Parathyroid adenoma (tissue), 2 donors: ENCODE results near the gene SLC25A26.

Source experiments
- H2AFZ ChIP-seq: fragments of 300-600 bp; sonication (generic); one replicate; pipeline ENCODE4 v1.7.0; 2017; ENCODE audit warnings: antibody characterized with exemption, mild to moderate bottlenecking
- H3K27ac ChIP-seq: fragments of 300-600 bp; sonication (generic); one replicate; pipeline ENCODE4 v1.7.0; 2017
- H3K27me3 ChIP-seq: fragments of 300-600 bp; sonication (generic); one replicate; pipeline ENCODE4 v1.7.0; 2017; ENCODE audit warnings: low read length; ENCODE audit not compliant: control insufficient read depth, insufficient read depth
- H3K36me3 ChIP-seq: fragments of 300-600 bp; sonication (generic); one replicate; pipeline ENCODE4 v1.7.0; 2017; ENCODE audit warnings: low read length; ENCODE audit not compliant: control insufficient read depth, insufficient read depth
- H3K4me1 ChIP-seq: fragments of 300-600 bp; sonication (generic); one replicate; pipeline ENCODE4 v1.7.0; 2017; ENCODE audit warnings: control low read depth
- H3K4me2 ChIP-seq: fragments of 300-600 bp; sonication (generic); one replicate; pipeline ENCODE4 v1.7.0; 2017; ENCODE audit warnings: low read length
- H3K4me3 ChIP-seq: fragments of 300-600 bp; sonication (generic); one replicate; pipeline ENCODE4 v1.7.0; 2017; ENCODE audit warnings: low read depth, low read length
- H3K79me2 ChIP-seq: fragments of 300-600 bp; sonication (generic); one replicate; pipeline ENCODE4 v1.7.0; 2017; ENCODE audit warnings: control low read depth
- H3K9ac ChIP-seq: fragments of 300-600 bp; sonication (generic); one replicate; pipeline ENCODE4 v1.7.0; 2017; ENCODE audit warnings: mild to moderate bottlenecking
- H3K9me3 ChIP-seq: fragments of 300-600 bp; sonication (generic); one replicate; pipeline ENCODE4 v1.7.0; 2017; ENCODE audit warnings: low read length; ENCODE audit not compliant: control insufficient read depth
- TF ChIP-seq, protein P1 (sequence below): fragments of 300-600 bp; sonication (generic); IDR thresholded peaks from one replicate; pipeline ENCODE4 v1.7.0; 2017; ENCODE audit warnings: antibody characterized with exemption, mild to moderate bottlenecking
- donor health status: primary hyperparathyroidism.

Gene SLC25A26

DNA sequence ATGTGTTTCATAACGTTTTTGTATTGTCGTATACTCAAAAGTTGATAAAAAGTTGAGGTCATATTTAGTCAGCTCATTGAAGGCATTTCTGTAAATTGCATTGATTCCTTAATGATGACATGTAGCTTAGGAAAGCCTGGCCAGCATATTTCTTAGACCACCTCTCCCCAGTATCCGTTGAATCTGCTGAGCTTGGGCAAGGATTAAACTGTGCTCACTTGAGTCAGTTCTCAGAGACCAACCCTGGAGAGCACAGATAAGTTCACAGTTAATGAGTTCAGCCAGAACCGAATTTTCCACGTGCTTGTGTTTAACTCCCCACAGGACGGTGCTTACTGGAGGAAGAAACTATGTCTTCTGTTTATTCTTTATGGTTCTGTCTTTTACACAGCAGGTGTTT lies 132.7 kb downstream of the SLC25A26 start:
- TF ChIP-seq, protein P1, sequence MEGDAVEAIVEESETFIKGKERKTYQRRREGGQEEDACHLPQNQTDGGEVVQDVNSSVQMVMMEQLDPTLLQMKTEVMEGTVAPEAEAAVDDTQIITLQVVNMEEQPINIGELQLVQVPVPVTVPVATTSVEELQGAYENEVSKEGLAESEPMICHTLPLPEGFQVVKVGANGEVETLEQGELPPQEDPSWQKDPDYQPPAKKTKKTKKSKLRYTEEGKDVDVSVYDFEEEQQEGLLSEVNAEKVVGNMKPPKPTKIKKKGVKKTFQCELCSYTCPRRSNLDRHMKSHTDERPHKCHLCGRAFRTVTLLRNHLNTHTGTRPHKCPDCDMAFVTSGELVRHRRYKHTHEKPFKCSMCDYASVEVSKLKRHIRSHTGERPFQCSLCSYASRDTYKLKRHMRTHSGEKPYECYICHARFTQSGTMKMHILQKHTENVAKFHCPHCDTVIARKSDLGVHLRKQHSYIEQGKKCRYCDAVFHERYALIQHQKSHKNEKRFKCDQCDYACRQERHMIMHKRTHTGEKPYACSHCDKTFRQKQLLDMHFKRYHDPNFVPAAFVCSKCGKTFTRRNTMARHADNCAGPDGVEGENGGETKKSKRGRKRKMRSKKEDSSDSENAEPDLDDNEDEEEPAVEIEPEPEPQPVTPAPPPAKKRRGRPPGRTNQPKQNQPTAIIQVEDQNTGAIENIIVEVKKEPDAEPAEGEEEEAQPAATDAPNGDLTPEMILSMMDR, result no peak

DNA sequence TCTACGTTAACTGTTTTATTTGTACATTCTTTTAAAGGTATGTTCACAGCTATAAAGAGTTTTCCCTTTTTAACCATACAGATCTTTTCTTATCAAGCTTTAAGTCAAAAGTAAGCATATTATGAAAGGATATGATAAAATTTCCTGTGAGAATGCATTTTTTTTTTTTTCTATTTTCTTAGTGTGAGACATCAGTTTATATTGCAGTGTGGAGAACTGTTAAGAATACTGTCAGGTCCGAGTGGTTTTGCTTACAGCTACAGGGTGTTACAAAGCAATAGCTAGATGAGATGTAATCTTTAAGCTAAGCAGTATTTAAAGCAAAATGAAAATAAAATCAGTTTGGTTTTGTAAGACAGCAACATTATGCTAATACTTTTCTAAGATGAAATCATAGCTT lies 133.2 kb downstream of the SLC25A26 start:
- Histone ChIP-seq H3K79me2 (no peaks in the 10 kb centered on the region), H3K4me3 (no peak overlapping the region), H3K27me3 (no peaks in the 10 kb centered on the region), H3K9ac (no peak overlapping the region), H3K4me1 (no peaks in the 10 kb centered on the region), H3K36me3 (no peaks in the 10 kb centered on the region), H3K4me2 (no peak overlapping the region), H3K27ac (no peak overlapping the region), H2AFZ (no peak overlapping the region), H3K9me3 (no peaks in the 10 kb centered on the region)
- TF ChIP-seq, protein P1, result no peak

More for the DNA sequence above, 132.7 kb downstream of the SLC25A26 start:
- Histone ChIP-seq H3K79me2 (no peaks in the 10 kb centered on the region), H3K36me3 (no peaks in the 10 kb centered on the region), H3K4me1 (no peaks in the 10 kb centered on the region), H3K4me2 (no peak overlapping the region), H3K9me3 (no peaks in the 10 kb centered on the region), H3K27me3 (no peaks in the 10 kb centered on the region), H3K27ac (no peak overlapping the region), H2AFZ (no peak overlapping the region), H3K4me3 (no peak overlapping the region), H3K9ac (no peak overlapping the region)

DNA sequence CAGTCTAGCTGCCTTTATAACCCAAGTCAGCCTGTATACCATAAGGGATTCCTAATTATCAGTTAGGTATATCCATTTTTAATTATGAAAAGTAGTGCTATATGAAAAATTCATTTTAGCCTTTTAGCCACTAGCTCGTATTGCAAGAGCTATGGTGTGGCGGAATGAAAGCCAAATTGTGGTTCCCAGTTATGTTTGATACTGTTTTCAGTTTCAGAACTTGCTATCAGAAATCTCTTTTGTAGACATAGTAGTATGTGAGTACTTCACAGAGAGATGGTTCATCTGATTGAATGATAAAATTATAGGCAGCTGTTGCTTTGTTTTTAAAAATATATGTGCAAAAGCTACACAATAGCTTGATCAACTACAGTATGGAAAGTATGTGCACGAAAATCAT lies 134.6 kb downstream of the SLC25A26 start:
- no peaks in the 10 kb centered on the region for H3K27me3 ChIP-seq
- H3K4me3 ChIP-seq, result no peak overlapping the region
- H3K9me3 ChIP-seq, result no peaks in the 10 kb centered on the region
- H3K9ac ChIP-seq, result no peak overlapping the region
- no peaks in the 10 kb centered on the region for H3K79me2 ChIP-seq
- TF ChIP-seq, protein P1, result no peak
- H3K4me1 ChIP-seq, result no peaks in the 10 kb centered on the region
- H2AFZ ChIP-seq, result no peak overlapping the region
- no peak overlapping the region for H3K27ac ChIP-seq
- no peak overlapping the region for H3K4me2 ChIP-seq
- H3K36me3 ChIP-seq, result no peaks in the 10 kb centered on the region

- Histone ChIP-seq H3K27me3 (no peaks in the 10 kb centered on the region), H2AFZ (no peak overlapping the region), H3K9me3 (no peaks in the 10 kb centered on the region), H3K4me1 (no peaks in the 10 kb centered on the region), H3K79me2 (no peaks in the 10 kb centered on the region), H3K4me3 (no peak overlapping the region), H3K27ac (no peak overlapping the region), H3K9ac (no peak overlapping the region), H3K36me3 (no peaks in the 10 kb centered on the region), H3K4me2 (no peak overlapping the region)
- TF ChIP-seq, protein P1, result no peak
These were observed 135.2 kb downstream of the SLC25A26 start for GRCh38 chr3:66355997-66356396.

GRCh38 chr3:66361356-66361755 lies 140.6 kb downstream of the SLC25A26 start:
- TF ChIP-seq, protein P1, result no peak
- Histone ChIP-seq H3K9ac (no peak overlapping the region), H3K4me2 (no peak overlapping the region), H3K4me3 (no peak overlapping the region), H3K27ac (no peak overlapping the region), H3K36me3 (no peaks in the 10 kb centered on the region), H2AFZ (no peak overlapping the region), H3K79me2 (no peaks in the 10 kb centered on the region), H3K9me3 (no peaks in the 10 kb centered on the region), H3K27me3 (no peaks in the 10 kb centered on the region), H3K4me1 (peaks cover 2% of the 10 kb centered on the region)
